HEK293 (cell line): ENCODE data around the gene CASP12.

Source experiments
- CTCF ChIP-seq: fragments of 450-650 bp; formaldehyde crosslinking; IDR thresholded peaks from 2 replicates; pipeline ENCODE4 v1.5.1; 2016; ENCODE audit warnings: missing biosample characterization, missing genetic modification characterization
- HOXA7 ChIP-seq: sonication (generic); formaldehyde crosslinking; IDR thresholded peaks from 2 replicates; pipeline ENCODE4 v1.8.1; 2022; ENCODE audit warnings: missing genetic modification reagents, borderline replicate concordance
- ZNF580 ChIP-seq: fragments of 450-650 bp; formaldehyde crosslinking; IDR thresholded peaks from 2 replicates; pipeline ENCODE4 v1.5.1; 2016; ENCODE audit warnings: missing biosample characterization, missing genetic modification characterization

GRCh38 chr11:104856607-104857006 lies 41.7 kb downstream of the CASP12 start:
- TF ChIP-seq CTCF (tag by site-specific recombination) = no peak
- no peak for TF ChIP-seq ZNF580 (tag by site-specific recombination)
- no peak for TF ChIP-seq HOXA7 (CRISPR knock-in tag)
